Activated T-cell treated with anti-CD3 and anti-CD28 coated beads, Interleukin-2, amount 50 U/mL, for 48 hours (primary cell): ENCODE results near the gene DNM3.

ENCODE experiments used
- DNase-seq, 2 experiments: peaks; one replicate each; pipeline ENCODE4 v3.0.0-alpha.2; 2020

The DNM3 gene

GRCh38 chr1:172120381-172120780 lies 279.1 kb downstream of the DNM3 start:
- DNase-seq: no peak

DNA sequence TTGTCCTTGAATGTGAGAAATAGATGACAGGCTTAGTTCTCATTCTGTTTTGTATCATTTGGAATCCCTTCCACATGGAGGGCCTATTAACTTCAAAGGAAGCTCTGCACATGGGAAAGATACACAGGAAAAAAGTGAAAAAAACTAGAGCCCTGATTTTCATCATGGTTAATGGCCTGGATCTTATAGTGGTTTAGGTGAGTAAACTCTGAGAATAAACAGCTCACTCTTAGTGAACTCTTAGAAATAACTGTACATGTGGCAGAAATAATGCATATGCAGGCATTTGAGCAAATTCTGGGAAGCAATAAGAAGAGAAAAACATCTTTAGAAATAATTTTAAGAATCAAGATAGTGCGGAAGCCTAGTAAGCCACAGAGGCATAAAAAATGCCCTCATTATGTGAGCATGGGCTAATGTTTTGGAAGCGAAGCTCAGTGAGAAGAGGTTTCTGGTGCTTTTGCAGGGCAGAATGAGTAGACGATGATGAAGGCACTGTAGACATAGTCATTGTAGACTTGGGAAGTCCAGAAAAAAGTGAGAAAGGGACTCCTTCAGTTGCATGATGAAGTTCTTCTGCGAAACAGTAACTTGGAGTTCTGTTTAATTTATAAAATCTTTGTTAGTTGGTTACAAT lies 279.9 kb downstream of the DNM3 start:
- no peak for DNase-seq

DNA sequence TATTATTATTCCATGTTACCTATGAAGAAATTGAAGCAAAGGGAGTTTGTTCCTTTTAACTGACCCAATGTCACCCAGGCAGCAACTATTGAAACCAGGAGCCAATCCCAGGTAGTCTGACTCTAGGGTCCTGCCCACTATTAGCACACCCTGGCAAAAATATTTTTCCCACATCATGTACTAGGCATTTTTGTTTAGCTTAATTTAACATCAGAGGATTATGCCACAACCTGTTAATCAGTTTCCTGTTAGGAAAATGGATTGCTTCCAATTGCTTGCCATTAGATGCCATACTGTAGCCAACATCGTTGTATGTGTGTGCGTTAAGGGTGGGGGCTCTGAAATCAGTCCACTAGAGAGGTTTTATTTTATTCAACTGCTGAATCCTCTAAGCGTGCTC lies 281.1 kb downstream of the DNM3 start:
- DNase-seq: no peak

- no peak for DNase-seq
Measured at GRCh38 chr1:172125250-172125649, 284.0 kb downstream of the DNM3 start.

DNA sequence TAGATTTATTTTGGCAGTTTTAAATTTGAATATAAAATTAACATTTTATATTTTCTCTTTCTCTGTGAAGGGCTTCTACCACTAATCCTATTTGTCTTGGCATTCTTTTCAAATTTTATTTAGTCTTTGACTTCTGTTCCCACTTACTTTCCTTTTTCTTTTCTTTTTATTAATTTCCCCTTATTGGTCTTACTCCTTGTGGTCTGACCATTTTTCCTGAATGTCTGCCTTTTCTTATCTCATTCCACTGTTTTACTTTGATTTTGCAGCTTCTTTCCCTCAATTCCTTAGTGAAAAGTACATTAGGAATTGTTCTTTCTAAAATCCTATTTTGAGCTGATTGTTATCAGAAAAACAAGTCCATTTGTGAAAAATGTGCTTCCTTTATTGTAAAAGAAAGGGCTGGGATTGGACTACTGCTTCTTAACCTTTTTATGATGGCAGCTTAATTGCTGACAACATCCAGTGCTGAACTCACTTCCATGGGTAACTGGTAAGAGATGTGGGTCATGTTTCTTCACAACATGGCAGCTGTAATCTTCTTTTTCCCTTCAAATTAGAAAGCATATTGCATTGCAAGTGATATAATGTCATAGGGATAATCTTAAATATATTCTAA lies 284.6 kb downstream of the DNM3 start:
- DNase-seq: no peak

DNA sequence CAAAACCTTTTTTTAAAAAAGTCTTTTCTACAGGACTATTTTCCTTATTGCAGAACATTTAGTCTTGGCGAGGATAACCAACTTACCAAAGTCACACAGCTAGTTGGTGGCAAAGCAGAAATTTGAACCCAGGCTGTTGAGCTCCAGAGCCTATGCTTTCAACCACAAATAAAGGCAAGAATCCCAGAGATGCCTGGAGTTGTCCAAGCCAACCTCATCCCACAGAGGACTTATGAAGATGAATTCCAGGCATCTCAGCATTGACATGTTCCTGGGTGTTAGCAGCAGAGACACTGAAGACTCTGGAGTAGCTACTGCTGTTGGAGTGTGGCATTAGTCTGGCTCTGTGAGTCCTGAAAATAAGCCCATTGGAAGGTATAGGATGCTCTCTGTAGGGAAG lies 291.5 kb downstream of the DNM3 start:
- DNase-seq: no peak

DNA sequence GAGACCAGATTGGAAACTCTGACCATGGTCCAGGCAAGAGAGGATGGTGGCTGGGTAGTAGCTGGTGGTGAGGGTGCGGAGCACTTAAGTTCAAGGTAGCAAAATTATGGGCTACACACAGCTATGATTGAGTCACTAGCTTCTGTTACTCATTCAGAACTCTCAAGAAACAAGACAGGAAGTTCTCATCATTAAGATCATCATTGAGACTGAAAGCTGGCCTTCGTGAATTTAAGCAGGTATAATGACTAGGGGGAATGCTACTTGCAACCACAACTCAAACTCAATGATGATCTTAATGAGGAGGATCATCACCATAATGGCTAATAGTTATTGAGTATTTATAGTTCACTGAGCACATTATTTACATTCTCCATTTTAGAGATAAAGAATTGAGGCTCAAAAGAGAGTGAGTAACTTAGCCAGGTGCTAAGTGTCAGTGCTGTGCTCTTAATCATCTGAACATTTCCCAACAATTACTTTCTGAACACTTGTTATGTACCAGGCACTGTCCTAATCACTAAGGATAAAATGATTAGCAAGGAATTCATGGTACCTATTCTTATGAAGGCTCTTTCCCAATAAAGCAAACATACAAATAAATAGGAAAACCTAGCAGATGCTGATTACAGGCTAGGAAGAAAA lies 292.9 kb downstream of the DNM3 start:
- DNase-seq: peak in 1 of 2 experiments; percentile 23

DNA sequence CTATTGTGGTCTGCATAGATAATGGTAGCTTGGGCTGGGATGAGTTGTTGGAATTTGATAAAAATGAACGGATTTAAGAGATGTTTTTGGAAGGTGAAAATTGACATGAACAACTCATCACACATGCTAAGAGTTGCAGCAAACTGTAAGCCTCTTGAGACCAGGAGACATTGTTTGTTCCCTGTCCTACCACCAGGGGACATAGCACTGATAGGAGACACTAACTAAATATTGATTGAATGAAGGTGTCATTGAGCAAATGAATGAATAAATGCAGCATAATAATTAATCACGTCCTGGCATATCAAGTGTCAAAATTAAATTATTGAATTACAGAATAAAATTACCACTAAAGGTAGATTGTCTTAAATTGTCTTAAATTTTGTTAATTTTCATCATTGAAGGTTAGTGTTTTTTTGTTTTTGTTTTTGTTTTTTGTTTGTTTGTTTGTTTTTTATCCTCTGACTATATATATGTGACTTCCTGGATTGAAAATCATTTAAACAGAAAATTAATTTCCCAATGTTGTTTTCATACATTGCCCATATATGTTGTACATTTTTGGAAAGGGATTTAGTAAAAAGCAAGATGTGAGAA lies 293.9 kb downstream of the DNM3 start:
- DNase-seq: no peak

- DNase-seq: no peak
Measured at GRCh38 chr1:172135978-172136610, 294.8 kb downstream of the DNM3 start.

DNA sequence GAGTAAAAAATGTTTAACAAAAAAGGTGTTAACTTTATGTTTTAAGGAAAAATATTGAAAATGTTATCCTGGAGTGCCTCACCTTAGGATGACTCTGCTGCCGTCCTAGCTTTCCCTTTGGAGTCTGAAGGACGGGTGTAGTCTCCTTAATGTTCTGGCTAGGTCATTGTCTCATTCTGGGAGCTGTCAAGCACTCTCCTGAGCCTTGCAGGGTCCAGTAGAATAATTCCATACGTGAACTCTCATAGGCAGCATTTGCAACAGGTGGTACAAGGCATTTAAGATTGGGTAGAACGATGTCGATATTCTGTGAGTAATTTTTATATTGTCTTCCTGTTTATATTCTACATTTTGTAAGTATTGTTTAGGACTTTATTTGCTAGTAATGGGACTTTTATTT lies 295.6 kb downstream of the DNM3 start:
- no peak for DNase-seq

DNA sequence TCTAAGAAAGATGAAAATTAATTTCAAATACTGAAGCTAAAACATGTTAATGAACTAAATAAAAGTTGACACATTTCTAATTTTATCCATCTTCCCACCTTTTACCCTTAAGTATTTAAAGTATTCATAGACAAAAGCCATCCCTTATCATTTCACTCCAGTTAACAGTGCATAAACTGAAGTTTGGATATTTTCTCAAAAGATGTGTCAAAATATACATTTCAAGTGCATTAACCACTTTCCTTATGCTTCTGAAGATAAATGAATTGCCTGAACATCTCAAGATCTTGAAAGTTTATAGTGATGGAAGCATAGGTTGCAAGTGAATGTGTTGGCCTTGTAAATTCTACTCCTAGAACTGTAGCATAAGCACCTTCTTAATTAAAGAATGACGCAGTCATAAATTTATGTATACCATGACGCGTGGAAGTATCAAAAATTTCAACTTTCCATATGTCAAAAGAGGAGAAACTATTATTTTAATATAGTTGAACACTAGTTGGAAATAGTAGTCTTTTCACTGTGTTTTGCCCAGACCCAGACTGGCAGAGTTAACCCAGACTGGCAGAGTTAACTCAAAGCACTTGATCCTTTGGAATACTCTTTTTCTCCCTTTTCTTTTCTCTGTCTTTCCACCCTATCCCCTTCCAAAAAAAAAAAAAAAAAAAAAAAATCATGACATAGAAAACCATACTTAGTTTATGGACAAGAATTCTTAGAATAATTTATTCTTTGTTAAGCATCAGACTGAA lies 296.6 kb downstream of the DNM3 start:
- DNase-seq: no peak

GRCh38 chr1:172138634-172139033 lies 297.3 kb downstream of the DNM3 start:
- no peak for DNase-seq

DNA sequence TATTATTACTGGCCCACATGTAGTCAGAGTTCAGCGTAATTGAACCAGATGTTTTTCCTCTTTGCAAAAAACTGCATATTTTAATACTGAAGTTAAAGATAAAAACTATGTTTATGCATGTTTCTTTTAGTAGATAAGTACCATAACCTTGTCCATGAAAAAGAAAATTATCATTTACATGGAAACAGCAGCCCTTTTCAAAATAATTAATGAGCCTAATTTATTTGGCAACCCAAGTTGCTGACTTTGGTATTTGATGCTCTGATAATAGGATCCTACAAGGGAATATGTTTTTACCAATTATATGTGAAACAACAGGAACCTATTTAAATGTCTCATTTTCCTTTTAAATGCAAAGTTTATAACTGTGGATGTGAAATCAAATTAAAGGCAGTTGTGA lies 297.9 kb downstream of the DNM3 start:
- DNase-seq: no peak

GRCh38 chr1:172140072-172140471 lies 298.8 kb downstream of the DNM3 start:
- no peak for DNase-seq

DNA sequence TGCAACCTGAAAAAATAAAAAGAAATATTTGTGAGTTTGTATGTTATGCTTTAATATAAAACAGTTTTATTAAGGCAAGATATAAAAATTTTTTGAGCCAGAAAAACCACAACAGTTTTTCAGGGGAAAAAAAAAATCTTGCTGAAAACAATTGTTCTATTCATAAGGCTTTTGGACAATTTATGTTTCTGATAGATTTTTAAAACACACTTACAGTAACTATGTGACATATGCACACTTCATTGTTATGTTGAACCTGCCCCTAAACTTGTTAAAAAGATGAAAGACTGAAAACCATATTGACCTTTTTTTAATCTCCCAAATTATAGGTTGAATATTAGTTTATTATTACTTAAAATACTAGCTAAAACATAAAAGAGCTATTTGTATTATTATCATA lies 299.3 kb downstream of the DNM3 start:
- no peak for DNase-seq

- DNase-seq: no peak
Measured at GRCh38 chr1:172141341-172141881, 300.1 kb downstream of the DNM3 start.

DNA sequence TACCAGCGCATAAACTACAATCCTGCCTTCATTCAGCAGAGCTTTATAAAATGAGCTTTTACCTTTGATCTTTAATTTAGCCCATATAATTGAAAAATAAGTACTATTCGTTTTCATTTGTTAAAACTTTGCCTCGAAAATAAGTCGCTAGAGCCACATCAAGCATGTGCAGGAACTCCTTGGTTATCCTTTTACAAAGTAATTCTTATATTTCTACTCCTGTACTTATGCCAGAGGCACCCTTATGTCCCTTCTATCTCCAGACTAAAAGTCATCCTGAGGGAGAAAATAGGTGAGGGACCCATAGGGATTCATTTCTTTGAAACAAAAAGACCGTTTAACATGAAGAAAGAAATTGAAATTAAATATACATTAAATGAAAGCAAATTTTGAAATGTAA lies 301.0 kb downstream of the DNM3 start:
- no peak for DNase-seq

GRCh38 chr1:172143384-172144055 lies 302.2 kb downstream of the DNM3 start:
- DNase-seq: no peak

GRCh38 chr1:172144445-172145061 lies 303.3 kb downstream of the DNM3 start:
- DNase-seq: no peak

DNA sequence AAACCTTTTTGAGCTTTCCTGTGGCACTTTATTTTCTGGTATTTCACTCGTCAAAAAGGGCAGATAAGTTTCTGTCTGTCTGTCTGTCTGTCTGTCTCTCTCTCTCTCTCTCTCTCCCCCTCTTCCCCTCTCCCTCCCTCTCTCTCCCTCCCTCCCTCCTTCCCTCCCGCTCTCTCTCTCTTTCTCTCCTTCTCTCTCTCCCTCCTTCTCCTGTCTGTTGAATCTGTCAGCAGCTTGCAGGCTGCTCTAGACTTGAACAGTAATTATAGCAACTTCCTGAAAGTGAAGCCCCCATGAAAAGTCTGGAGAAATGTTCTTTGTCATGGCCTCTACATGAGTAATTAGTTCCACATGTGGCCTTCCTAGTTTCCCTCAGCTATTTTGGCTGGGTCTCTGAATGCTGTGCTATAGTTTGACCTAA lies 303.9 kb downstream of the DNM3 start:
- DNase-seq: no peak

DNA sequence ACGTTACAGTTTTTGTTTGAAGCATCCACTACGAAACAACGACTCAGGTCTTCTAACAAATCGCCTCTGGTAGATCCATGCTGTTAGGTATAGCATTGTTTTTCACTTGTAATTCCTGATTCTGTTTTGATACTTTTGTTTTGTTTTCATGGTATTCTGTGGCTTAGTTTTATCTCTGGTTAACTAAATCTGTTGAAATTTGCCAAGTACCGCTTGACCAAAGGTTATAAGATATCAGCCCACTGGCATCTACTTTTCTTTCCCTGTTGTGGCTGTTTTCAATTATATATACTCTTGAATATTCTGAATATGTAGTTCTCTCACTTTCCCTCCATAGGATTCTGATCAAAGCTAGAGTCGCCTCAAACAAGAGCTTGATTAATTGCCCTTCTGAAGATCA lies 304.4 kb downstream of the DNM3 start:
- no peak for DNase-seq
